IPS DF 19.7 (cell line): Measurements from ENCODE around the gene TDRD9.

Source experiments
- DNase-seq: peaks from one replicate; pipeline ENCODE4 v3.0.0-alpha.2; 2013; ENCODE audit warnings: low read depth, low spot score

TDRD9 gene

DNA sequence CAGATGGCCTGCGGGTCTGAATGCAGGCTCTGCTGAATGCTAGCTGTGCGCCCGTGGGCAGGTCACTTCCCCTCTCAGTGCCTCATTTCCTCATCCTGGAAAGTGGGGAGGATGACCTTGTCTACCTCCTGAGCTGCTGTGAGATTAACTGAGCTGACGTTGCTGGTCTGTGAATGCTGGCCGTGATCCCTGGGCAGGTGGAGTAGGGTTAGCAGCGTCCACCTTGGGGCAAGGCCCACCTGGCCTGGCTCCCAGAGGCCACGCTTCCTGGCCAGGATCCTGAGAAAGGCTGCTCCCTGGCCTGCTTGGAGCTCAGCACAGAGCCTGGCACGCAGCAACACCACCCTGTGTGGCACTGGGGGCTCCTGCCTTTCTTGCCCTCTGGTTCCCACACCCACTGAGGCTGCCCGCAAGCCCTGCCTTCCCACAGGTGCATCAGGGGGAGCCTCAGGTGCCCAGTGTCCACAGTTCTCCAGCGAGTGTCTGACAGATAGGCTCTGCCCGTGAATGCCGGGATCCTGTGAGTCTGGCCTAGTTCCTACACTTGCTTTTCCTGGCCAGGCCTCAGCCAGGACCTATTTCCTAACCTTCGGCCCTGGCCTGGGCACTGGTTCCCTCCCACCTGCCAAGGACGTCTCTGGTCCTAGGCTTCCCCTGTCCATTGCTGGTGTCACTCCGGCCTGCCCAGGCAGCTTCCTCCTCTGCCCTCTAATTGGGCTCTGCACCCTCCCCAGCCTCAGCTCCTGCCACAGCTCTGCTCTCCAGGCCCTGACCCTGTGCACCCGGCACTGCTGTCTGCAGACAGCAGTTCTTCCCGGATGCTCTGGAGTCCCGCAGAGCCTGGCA lies 37.2 kb upstream of the TDRD9 start:
- no peak for DNase-seq

DNA sequence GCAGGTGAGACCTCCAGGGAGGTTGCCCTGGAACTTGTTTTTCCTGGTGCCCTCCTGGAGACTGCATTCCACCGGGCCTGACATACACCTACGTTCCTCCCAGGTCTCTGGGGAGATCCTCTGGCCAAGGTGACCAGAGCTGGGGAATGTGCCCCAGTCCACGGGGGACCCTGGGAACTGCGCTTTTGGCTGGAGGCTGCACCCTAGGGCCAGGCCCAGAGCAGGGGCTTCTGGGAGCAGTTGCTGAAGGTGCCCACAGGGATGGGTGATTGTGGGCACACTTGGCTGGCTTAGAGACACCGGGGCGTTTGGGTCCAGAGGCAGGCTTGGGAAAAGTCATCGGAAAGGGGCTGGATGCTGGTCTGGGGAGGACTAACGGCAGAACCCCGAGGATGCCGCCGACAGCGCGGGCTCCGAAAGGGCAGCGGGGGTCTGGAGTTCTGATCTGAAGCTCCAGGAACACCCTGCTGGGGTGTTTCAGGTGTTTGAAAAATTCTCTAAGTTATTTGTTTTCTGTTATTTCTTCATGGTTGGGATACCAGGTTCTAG lies 36.5 kb upstream of the TDRD9 start:
- no peak for DNase-seq

DNA sequence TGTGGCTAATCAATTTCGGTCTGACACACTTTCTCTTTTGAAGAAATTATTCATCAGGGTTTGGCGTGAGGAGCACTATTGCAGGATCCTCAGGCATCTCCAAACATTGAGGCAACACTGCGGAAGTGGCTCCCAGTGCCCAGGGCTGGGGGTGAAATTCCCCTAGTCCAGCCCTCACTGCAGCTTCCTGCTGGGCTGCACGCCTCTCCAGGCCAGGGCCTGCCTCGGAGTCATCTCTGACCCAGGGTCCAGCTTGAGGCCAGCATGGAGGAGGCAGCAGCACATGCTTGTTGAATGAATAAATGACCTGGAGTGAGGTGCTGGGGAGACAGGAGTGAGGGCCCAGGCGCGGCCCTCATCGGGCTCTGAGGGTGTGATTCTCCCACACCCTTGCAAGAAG lies 36.0 kb upstream of the TDRD9 start:
- DNase-seq: no peak

DNA sequence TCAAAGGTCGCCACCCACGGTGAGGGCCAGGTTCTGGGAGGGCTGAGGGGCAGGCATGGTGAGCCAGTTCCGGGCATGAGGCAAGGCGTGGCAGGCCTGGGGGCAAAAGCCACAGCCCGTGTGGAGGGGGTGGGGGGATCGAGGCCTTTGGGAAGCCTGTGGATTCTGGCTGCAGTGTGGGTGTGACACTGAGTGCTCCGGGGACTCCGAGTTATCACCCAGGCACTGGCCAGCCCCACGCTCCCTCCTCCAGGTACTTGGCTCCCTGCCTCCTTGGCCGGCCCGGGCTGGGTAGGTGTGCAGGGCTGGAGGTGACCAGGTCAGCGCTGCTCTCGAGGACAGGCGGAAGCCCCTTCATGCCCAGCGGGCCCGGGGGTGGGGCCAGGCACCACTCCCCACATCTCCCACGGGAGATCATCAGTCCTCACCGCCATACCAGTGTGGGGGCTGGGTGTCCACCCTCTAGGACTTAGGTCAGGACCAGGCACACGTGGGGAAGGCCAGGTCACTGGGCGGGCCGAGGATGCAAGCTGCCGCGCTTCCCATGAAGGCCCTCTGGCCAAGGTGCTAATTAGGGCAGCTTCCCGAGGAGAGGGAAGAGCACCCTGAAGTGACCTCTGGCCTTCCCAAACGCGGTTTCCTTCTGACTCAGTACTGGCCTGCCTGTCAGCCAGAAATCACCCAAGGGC lies 34.1 kb upstream of the TDRD9 start:
- no peak for DNase-seq

DNA sequence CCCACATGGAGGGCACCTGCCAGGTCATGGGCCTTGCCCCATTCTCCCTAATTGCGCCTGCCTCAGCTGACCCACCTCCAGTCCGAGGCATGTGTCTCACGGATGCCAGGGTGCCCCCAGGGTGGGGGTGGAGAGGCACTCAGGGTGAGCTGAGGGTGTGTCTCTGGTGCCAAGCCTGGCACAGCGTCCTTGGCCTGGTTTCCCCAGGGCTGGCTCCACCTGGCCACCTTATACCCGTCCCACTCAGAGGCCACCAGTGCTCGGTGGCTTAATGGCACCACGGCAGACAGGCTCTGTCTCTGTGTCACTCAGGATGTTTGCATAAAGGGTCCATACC lies 33.6 kb upstream of the TDRD9 start:
- DNase-seq: no peak

DNA sequence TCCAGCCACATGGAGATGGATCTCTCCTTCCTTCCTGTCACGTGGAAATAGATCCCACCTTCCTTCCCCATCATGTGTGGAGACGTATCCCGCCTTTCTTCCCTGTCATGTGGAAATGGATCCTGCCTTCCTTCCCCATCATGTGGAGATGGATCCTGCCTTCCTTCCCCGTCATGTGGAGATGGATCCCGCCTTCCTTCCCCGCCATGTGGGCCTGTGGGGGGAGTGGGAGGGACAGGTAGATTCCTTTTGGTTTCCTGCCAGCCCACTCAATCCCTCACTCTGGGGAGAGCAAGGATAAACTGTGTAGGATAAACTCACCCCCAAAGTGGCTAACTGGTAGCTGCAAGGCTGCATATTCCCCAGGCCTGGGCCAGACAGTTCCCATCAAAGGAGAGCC lies 31.7 kb upstream of the TDRD9 start:
- no peak for DNase-seq

DNA sequence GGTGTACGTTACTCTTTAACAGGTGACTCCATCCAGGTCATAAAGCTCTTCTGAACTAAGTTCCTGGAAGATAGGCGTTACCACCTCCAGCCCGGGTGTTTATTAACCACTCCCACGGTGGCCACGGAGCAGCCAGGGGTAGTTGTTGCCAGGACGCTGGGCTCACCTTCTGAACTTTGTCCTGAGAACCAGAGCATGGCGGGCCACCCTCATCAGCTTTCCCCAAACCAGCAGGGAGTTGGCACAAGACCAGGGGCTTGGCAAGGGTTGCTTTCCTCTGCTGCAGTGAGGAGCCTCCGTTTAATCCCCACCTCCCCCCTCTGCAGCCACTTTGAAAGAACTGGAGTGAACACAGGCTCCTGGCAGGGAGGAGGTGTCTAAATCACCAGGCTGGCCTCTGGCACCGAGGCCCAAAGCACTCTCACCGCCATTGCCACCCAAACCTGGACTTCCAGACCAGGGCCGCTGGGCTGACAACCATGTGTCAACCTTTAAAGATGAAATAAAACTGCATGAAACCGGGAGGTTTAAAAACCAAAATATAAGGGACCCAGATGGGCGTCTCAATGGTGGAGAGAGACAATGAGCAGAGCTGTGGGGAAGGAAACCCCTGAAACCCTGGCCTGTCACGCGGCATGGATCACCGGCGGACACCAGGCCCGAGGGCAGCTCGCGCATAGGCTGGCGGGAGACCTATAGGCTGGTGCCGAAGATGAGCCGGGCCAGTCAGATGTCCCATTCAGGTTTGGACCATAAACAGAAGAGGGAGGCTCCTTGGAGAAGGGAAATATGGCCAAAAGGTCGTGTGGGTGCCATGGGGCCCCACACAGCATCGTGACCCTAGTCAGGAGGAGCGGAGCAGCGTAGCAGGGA lies 30.9 kb upstream of the TDRD9 start:
- no peak for DNase-seq

DNA sequence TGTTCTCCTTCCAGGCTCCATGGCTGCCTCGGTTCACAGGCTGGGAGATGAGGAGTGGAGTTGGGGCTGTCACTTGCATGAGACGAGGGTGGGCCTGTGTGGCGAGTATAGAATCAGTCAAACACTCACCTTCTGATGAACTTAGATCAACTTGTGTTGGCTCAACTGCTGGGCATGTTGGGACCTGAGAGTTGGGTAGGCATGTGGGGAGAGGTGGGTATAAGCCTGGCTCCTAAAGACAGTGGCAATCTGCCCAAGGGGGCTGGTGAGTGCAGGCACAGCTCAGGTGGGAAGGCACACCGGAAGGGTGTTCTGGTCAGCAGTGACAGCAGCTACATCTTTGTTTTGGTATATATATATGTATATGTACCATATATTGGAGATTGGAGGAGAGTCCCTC lies 30.1 kb upstream of the TDRD9 start:
- no peak for DNase-seq

DNA sequence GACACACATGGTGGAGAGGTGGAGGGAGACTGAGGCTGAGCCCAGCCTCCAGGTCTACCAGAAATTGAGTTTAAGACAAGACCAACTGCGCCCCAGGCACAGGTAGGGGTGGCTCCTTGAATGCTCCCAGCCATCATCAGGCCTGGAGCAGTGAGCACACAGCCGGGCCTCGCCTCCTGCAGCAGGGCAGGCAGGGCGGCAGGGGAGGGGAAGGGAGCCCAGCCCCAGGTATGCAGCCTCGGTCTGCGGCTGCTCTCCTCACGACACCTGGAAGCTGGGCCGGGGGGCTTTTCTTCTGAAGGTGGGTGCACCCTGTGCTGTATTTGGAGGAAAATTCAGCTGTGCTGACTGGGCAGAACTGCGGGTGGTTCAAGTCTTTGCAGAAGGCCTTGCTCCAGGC lies 29.5 kb upstream of the TDRD9 start:
- DNase-seq: no peak

DNA sequence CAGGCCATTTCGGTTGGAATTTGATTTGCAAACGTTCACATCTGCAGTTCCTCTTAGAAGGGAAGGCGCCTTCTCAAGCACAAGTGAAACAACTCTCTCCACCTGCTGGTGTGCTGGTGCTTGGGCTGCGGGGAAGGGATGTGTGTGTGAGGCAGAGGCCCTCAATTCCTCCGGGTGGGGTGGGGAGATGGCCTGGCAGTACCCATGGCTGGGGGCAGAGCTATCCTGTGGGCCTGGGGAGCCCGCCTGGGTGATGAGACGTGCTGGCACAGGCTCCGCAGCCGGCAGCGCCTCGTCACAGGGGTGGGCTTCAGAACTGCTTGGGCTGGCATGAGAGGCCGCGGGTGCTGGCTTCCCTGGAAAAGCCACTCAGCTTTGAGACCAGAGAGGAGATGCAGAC lies 28.9 kb upstream of the TDRD9 start:
- DNase-seq: no peak

DNA sequence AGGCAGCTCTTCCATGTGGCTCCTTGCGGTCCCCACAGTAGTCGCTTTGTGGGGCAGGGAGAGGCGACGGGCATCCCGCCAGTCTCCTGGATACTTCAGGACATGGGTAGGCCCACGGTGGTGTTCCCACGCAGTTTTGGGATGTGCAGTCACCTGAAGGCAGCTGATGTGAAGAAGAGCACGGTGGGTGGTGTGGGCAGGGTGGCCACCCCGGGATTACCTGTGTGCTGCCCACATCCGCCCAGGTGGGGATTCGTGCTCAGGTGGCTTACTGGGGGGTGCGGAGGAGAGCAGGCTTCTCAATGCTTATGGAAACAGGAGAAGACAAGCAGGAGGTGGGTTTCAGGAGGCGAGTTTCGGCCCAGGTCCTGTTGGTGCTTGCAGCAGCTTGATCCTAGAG lies 28.4 kb upstream of the TDRD9 start:
- no peak for DNase-seq

DNA sequence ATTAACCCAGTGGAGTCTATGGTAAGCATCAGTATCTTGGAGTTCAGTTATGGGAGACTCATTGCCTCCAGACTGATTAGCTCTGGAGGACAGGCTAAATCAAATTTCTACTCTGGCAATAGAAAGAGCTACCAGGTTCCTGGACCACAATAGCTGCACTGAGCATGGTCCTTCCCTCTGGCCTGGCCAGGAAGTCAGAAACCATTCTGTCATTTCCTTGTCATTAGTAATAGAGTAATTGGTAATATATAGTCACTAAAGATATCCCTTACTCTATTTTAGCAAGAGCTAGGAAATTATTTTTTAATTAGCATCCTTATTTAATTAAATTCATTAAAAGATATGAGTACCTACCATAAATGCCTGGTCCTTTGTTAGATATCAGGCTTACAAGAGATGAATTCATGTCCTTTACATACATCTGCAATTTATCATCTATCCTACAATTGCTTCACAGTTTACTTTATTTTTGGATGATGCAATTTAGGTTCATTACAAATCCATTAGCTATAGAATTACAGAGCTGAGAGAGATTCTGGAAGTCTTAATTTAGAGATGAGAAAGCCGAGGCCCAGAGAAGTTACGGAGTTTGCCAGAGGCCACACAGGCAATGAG lies 23.7 kb upstream of the TDRD9 start:
- no peak for DNase-seq

DNA sequence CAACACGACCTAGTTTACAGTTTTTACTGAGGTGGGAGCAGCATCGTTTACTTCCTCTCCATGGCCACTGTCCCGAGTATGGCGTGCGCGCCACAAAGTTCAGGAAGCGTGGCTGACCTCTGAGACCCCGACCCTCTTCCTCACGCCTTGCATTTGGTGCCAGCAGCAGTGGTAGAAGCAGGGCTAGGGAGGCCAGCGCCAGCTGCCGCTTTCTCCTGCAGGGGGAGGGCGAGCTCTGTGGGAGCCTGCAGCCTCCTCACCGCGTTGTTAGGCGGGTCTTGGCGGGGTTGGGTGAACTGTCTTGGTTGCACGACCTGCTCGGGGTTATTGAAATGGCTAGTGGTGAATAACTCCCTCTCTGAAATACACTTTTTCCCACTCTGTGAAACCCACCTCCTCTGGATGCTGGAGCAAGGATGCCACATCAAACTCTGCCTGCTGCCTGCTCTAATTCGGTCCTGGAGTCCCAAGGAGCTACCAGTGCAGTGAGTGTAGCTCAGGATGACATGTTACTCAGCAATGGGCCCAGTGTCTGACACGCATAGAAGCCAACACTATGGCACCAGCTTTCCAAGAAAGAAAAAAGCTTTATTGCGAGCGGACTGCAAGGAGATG lies 22.3 kb upstream of the TDRD9 start:
- DNase-seq: no peak

DNA sequence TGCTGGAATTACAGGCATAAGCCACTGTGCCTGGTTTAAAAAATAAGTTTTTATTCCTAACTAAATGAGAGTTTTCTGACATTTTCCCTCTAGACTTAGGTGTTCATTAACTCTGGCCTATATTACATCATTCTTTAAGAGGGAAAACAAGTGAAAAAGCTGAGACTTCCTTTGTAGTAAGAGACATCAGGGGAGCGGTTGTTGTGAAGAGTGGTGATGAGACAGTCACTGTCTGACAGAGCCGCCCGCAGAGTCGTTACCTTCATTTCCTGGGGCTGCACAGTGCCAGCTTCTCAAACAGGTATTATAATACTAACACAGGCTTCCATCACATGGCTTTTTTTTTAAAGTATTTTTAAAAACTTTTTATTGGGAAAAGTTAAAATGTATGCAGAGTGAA lies 19.7 kb upstream of the TDRD9 start:
- no peak for DNase-seq

DNA sequence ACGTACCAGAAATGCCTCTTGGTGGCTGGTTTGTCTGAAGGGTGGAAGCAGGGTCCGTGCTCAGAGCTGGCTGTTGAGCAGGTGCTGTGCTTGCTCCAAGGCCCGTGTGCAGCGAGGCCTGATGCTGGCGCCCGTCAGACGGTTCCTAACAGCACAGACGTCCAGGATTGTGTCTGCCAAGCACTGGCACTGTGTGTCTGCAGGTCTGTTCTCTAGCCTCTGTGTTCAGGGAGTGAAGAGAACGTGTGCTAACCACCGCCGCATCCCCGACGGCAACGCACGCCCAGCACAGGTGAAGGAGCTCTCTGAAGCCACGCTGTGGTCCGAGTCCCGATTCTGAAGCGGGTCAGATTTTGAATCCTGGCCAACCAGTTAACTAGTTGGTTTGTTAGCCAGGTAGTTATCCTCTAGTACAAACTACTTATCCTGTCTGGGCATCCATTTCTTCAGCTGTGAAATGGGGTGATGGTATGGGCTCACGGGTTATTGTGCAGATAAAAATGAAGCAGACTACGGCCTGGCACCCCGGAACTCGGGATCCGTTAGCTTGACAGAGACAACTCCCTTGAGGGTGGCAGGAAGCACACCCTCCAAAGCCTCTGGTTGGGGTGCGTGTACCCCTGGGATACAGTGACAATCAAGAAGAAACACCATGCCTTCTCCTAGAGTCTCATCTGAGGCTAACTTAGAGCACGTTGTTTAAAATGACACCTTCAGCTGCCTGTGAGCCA lies 18.6 kb upstream of the TDRD9 start:
- no peak for DNase-seq

DNA sequence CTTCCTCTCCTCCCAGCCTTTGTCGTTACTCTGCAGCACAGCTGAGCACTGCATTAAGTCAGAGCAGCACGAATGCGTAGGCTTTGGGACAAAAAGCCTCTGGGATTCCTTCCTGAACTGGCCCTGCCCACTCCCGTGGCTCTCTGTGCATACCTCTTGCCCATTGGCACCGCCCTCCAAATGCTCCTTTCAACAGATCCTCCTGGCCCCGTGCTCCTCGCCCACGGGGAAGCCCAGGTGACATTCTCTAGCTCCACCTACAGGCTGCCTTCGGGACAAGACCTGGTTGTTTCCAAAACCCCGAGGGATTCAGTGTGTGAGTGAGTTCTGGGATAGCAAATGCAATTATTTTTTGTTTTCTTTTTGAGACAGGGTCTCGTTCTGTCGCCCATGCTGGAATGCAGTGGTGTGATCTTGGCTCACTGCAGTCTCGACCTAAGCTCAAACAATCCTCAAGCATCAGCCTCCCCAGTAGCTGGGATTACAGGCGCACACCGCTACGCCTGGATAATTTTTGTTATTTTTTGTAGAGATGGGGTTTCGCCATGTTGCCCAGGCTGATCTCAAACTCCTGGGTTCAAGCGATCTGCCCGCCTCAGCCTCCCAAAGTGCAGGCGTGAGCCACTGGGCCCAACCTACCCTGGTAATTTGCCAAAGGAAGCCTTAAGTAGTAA lies 17.9 kb upstream of the TDRD9 start:
- peak; percentile 85 for DNase-seq

DNA sequence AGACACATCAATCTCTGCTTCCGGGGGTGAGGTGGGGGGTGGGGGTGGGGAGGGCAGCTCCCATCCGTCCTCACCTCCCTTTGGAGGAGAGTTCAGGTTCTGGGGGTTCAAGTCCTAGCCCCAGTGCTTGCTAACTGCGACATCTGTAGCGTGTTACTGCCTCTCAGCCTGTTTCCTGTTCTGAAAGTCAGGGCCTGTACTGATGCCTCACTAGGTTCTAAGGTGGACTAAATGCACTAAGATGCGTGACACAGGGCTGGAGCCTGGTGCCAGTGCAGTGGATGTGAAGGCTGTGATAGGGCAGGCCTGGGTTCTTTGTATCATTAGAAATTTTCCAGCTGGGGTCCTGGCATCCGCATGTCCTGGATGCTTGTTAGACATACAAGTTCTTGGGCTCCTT lies 17.3 kb upstream of the TDRD9 start:
- DNase-seq: no peak

DNA sequence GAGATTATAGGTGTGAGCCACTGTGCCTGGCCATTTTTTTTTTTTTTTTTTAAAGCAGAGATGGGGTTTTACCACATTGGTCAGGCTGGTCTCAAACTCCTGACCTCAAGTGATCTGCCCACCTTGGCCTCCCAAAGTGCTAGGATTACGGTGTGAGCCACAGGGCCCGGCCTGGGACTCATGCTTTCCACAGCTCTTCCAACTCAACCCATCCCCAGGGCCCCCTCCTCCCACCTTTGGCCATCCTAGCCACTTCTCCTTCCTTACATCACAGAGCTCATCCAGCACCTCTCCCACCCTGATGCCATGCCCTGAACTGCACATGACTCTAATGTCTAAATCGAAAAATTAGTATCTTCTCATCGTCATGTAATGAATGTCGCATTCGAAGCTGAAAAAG lies 12.6 kb upstream of the TDRD9 start:
- DNase-seq: no peak

DNA sequence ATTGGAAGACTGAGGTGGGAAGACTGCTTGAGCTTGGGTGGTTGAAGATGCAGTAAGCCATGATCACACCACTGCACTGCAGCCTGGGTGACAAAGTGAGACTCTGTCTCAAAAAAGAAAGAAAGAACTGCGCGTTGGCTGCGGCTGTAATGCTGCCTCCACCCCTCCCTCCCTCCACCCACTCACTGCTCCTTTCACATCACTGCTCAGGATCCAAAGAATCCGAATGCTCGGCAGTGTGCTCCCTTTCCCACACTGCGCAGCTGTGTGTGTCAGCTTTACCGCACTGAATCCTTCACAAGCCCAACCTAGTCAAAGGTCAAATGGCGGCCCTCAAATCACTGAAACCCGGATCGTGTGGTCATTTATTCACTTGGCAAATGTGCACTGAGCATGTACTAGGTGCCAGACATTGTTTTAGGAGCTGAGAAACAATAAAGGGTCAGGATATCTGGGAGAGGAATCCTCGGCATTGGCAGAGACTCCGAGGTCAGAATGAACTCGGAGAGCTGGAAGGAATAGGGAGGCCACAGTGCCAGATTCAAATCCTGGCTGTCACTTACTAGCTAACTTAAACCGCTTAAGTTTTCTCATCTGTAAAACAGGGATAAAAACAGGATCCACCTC lies 11.5 kb upstream of the TDRD9 start:
- DNase-seq: no peak
